GM23338 (cell line): ENCODE measurements around the gene RGSL1. TPM values are rescaled to one million over a fixed set of nuclear protein-coding genes. Genes with fewer than 3 reads are reported as not detected.

Experiments
- ATAC-seq: fragments of 200-7000 bp; cut with Tn5 transposase; 3 replicates; pipeline ENCODE4 v1.9.1; 2020
- DNase-seq: peaks from one replicate; pipeline ENCODE4 v3.0.0-alpha.2; 2015; ENCODE audit warnings: low spot score
- H2AFZ ChIP-seq: fragments of 200-600 bp; sonication (generic); 2 replicates; pipeline ENCODE4 v1.8.0; 2016; ENCODE audit warnings: antibody characterized with exemption, mild to moderate bottlenecking, moderate library complexity
- H3F3A ChIP-seq: fragments of 200-600 bp; sonication (generic); replicated peaks from 2 replicates; pipeline ENCODE4 v1.8.0; 2017; ENCODE audit warnings: antibody characterized with exemption, mixed run types, low read depth
- H3K27ac ChIP-seq: fragments of 200-600 bp; sonication (generic); 2 replicates; pipeline ENCODE4 v1.6.1; 2016; ENCODE audit warnings: low read depth
- H3K27me3 ChIP-seq: fragments of 200-600 bp; sonication (generic); 2 replicates; pipeline ENCODE4 v1.8.0; 2016; ENCODE audit warnings: mild to moderate bottlenecking, mixed run types, moderate library complexity; ENCODE audit not compliant: insufficient read depth
- H3K36me3 ChIP-seq: fragments of 200-600 bp; sonication (generic); 2 replicates; pipeline ENCODE4 v1.8.0; 2016; ENCODE audit warnings: mild to moderate bottlenecking; ENCODE audit not compliant: insufficient read depth
- H3K4me1 ChIP-seq: fragments of 200-600 bp; sonication (generic); 2 replicates; pipeline ENCODE4 v1.8.0; 2016; ENCODE audit warnings: mild to moderate bottlenecking, moderate library complexity; ENCODE audit not compliant: insufficient read depth
- H3K4me2 ChIP-seq: fragments of 200-600 bp; sonication (generic); 2 replicates; pipeline ENCODE4 v1.7.1; 2017; ENCODE audit warnings: mixed run types
- H3K4me3 ChIP-seq: fragments of 200-600 bp; sonication (generic); 2 replicates; pipeline ENCODE4 v1.6.1; 2016; ENCODE audit warnings: mixed run types
- H3K79me2 ChIP-seq: fragments of 200-600 bp; sonication (generic); replicated peaks from 2 replicates; pipeline ENCODE4 v1.8.0; 2017; ENCODE audit warnings: mild to moderate bottlenecking; ENCODE audit not compliant: insufficient read depth
- H3K9me2 ChIP-seq: fragments of 200-600 bp; sonication (generic); 2 replicates; pipeline ENCODE4 v1.8.0; 2017; ENCODE audit not compliant: insufficient read depth
- H4K20me1 ChIP-seq: fragments of 200-600 bp; sonication (generic); replicated peaks from 2 replicates; pipeline ENCODE4 v1.8.0; 2017; ENCODE audit warnings: mild to moderate bottlenecking; ENCODE audit not compliant: insufficient read depth
- H3K27ac Mint-ChIP-seq: 2 replicates; pipeline ENCODE4 v1.8.0; 2020; ENCODE audit warnings: inconsistent platforms, mild to moderate bottlenecking, moderate library complexity, mixed read lengths
- H3K27me3 Mint-ChIP-seq: 3 replicates; pipeline ENCODE4 v1.8.0; 2022; ENCODE audit warnings: low read depth, mild to moderate bottlenecking, moderate library complexity, mixed read lengths, inconsistent platforms; ENCODE audit not compliant: insufficient read depth, poor library complexity
- H3K36me3 Mint-ChIP-seq: 3 replicates; pipeline ENCODE4 v1.8.0; 2021; ENCODE audit warnings: low read depth, mild to moderate bottlenecking, inconsistent platforms, moderate library complexity, mixed read lengths
- H3K4me1 Mint-ChIP-seq: 3 replicates; pipeline ENCODE4 v1.8.0; 2020; ENCODE audit warnings: mild to moderate bottlenecking, inconsistent platforms, mixed read lengths
- H3K4me3 Mint-ChIP-seq: 3 replicates; pipeline ENCODE4 v1.8.0; 2021; ENCODE audit warnings: moderate library complexity, mild to moderate bottlenecking, inconsistent platforms, mixed read lengths
- H3K9me3 Mint-ChIP-seq: 3 replicates; pipeline ENCODE4 v1.8.0; 2020; ENCODE audit warnings: moderate library complexity, mild to moderate bottlenecking, inconsistent platforms, mixed read lengths
- CREB1 ChIP-seq: fragments of 250-450 bp; sonication (Bioruptor Pico); IDR thresholded peaks from 2 replicates; pipeline ENCODE4 v1.5.0; 2020; ENCODE audit warnings: low read depth, mild to moderate bottlenecking, moderate library complexity
- EZH2 ChIP-seq: fragments of 200-600 bp; sonication (generic); IDR thresholded peaks from one replicate; pipeline ENCODE4 v1.8.0; 2017; ENCODE audit warnings: antibody characterized with exemption, mild to moderate bottlenecking, low read depth; ENCODE audit not compliant: unreplicated experiment
- EZH2phosphoT487 ChIP-seq: fragments of 200-600 bp; sonication (generic); IDR thresholded peaks from one replicate; pipeline ENCODE4 v1.8.1; 2018; ENCODE audit warnings: antibody characterized with exemption; ENCODE audit not compliant: unreplicated experiment
- JUNB ChIP-seq: IDR thresholded peaks from one replicate; pipeline ENCODE4 v1.6.1; 2016; ENCODE audit warnings: antibody characterized with exemption; ENCODE audit not compliant: unreplicated experiment
- NANOG ChIP-seq: IDR thresholded peaks from 2 replicates; pipeline ENCODE4 v1.6.1; 2016; ENCODE audit warnings: antibody characterized with exemption, borderline replicate concordance
- POLR2AphosphoS5 ChIP-seq: IDR thresholded peaks from 2 replicates; pipeline ENCODE4 v1.6.1; 2016; ENCODE audit warnings: antibody characterized with exemption, low read depth
- STAT1 ChIP-seq: IDR thresholded peaks from one replicate; pipeline ENCODE4 v1.6.1; 2016; ENCODE audit warnings: antibody characterized with exemption; ENCODE audit not compliant: unreplicated experiment
- ZNF114 ChIP-seq: fragments of 250-450 bp; sonication (Bioruptor Pico); IDR thresholded peaks from 2 replicates; pipeline ENCODE4 v1.5.0; 2020; ENCODE audit warnings: mild to moderate bottlenecking, moderate library complexity
- ZNF331 ChIP-seq: fragments of 250-450 bp; sonication (Bioruptor Pico); IDR thresholded peaks from 2 replicates; pipeline ENCODE4 v1.5.0; 2020; ENCODE audit warnings: low read depth, mild to moderate bottlenecking, moderate library complexity
- ZNF462 ChIP-seq: fragments of 250-450 bp; sonication (Bioruptor Pico); IDR thresholded peaks from 2 replicates; pipeline ENCODE4 v1.5.0; 2020; ENCODE audit warnings: mild to moderate bottlenecking, moderate library complexity
- polyA plus RNA-seq: library from polyadenylated mRNA; unstranded; fragments of >200 nt; fragmentation: Nextera tagmentation; extraction: Ambion mirVana; gene quantifications from 2 replicates; pipeline ENCODE4 v1.2.1, GENCODE V29; 2016
- total RNA-seq: library from RNA; depleted of rRNA; stranded (reverse); fragments of >200 nt; shearing (Covaris generic); gene quantifications from 2 replicates; pipeline ENCODE4 v1.2.3, GENCODE V29; 2014
- TF ChIP-seq, protein P1 (sequence below), 2 experiments: fragments of 200-600 bp in 1 of 2; sonication (generic) in 1 of 2; conservative IDR thresholded peaks; 2 replicates each; pipeline versions ENCODE4 v1.5.1 to v1.6.1; 2016 to 2017; ENCODE audit warnings: antibody characterized with exemption in 2 of 2, low read depth in 2 of 2, mild to moderate bottlenecking in 2 of 2, moderate library complexity in 1 of 2
- TF ChIP-seq, protein P2 (sequence below): IDR thresholded peaks from 2 replicates; pipeline ENCODE4 v1.6.1; 2016; ENCODE audit warnings: antibody characterized with exemption
- TF ChIP-seq, protein P3 (sequence below): IDR thresholded peaks from one replicate; pipeline ENCODE4 v1.6.1; 2018; ENCODE audit warnings: antibody characterized with exemption; ENCODE audit not compliant: unreplicated experiment

Gene RGSL1
- total and polyA plus RNA-seq, 2 experiments from 2014 or later = not detected

DNA sequence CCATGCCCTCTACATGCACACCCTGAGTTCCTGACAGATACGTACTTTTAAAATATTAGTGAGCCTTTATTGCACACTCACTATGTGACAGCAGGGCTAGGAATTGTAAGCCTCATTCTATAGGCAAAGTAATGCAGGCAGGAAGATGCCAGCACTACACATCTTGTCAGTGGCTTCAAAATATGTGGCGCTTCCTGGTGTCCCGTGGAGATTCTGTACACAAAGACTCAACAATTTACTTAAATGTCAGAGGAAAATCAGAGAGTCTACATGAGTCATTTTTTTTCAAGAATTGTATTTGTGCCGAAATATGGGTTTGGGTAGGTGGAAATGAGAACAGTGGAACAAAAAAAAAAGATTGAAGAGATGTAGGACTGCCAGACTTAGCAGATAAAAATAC is 111.5 kb downstream of the RGSL1 start:
- no peak for ATAC-seq
- no peak overlapping the region for H3K27ac ChIP-seq
- DNase-seq = no peak
- Mint-ChIP-seq H3K27me3 (no peaks in the 10 kb centered on the region), H3K4me3 (no peak overlapping the region), H3K4me1 (no peaks in the 10 kb centered on the region; the same call in 2 of the 3 replicates), H3K9me3 (no peaks in the 10 kb centered on the region), H3K27ac (no peak overlapping the region), H3K36me3 (no peaks in the 10 kb centered on the region)
- H3K79me2 ChIP-seq = no peaks in the 10 kb centered on the region
- TF ChIP-seq JUNB = no peak
- no peak for TF ChIP-seq STAT1
- TF ChIP-seq ZNF462 (CRISPR knock-in tag) = no peak
- TF ChIP-seq, protein P1, sequence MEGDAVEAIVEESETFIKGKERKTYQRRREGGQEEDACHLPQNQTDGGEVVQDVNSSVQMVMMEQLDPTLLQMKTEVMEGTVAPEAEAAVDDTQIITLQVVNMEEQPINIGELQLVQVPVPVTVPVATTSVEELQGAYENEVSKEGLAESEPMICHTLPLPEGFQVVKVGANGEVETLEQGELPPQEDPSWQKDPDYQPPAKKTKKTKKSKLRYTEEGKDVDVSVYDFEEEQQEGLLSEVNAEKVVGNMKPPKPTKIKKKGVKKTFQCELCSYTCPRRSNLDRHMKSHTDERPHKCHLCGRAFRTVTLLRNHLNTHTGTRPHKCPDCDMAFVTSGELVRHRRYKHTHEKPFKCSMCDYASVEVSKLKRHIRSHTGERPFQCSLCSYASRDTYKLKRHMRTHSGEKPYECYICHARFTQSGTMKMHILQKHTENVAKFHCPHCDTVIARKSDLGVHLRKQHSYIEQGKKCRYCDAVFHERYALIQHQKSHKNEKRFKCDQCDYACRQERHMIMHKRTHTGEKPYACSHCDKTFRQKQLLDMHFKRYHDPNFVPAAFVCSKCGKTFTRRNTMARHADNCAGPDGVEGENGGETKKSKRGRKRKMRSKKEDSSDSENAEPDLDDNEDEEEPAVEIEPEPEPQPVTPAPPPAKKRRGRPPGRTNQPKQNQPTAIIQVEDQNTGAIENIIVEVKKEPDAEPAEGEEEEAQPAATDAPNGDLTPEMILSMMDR (conservative IDR thresholded peaks at IDR 0.05; ENCODE audit: low read depth in 2 of 2) = no peak
- TF ChIP-seq, protein P2, sequence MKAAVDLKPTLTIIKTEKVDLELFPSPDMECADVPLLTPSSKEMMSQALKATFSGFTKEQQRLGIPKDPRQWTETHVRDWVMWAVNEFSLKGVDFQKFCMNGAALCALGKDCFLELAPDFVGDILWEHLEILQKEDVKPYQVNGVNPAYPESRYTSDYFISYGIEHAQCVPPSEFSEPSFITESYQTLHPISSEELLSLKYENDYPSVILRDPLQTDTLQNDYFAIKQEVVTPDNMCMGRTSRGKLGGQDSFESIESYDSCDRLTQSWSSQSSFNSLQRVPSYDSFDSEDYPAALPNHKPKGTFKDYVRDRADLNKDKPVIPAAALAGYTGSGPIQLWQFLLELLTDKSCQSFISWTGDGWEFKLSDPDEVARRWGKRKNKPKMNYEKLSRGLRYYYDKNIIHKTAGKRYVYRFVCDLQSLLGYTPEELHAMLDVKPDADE = no peak
- TF ChIP-seq ZNF331 (CRISPR knock-in tag) = no peak
- no peak for TF ChIP-seq ZNF114
- TF ChIP-seq, protein P3, sequence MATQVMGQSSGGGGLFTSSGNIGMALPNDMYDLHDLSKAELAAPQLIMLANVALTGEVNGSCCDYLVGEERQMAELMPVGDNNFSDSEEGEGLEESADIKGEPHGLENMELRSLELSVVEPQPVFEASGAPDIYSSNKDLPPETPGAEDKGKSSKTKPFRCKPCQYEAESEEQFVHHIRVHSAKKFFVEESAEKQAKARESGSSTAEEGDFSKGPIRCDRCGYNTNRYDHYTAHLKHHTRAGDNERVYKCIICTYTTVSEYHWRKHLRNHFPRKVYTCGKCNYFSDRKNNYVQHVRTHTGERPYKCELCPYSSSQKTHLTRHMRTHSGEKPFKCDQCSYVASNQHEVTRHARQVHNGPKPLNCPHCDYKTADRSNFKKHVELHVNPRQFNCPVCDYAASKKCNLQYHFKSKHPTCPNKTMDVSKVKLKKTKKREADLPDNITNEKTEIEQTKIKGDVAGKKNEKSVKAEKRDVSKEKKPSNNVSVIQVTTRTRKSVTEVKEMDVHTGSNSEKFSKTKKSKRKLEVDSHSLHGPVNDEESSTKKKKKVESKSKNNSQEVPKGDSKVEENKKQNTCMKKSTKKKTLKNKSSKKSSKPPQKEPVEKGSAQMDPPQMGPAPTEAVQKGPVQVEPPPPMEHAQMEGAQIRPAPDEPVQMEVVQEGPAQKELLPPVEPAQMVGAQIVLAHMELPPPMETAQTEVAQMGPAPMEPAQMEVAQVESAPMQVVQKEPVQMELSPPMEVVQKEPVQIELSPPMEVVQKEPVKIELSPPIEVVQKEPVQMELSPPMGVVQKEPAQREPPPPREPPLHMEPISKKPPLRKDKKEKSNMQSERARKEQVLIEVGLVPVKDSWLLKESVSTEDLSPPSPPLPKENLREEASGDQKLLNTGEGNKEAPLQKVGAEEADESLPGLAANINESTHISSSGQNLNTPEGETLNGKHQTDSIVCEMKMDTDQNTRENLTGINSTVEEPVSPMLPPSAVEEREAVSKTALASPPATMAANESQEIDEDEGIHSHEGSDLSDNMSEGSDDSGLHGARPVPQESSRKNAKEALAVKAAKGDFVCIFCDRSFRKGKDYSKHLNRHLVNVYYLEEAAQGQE = no peak
- TF ChIP-seq EZH2phosphoT487 = no peak
- TF ChIP-seq POLR2AphosphoS5 = no peak
- TF ChIP-seq CREB1 (CRISPR knock-in tag) = no peak
- no peak for TF ChIP-seq EZH2
- no peak for TF ChIP-seq NANOG
- no peaks in the 10 kb centered on the region for H3K36me3 ChIP-seq
- no peaks in the 10 kb centered on the region for H3F3A ChIP-seq
- no peaks in the 10 kb centered on the region for H3K9me2 ChIP-seq
- no peaks in the 10 kb centered on the region for H3K4me1 ChIP-seq
- no peak overlapping the region for H3K4me3 ChIP-seq
- H2AFZ ChIP-seq = no peak overlapping the region
- no peaks in the 10 kb centered on the region for H3K27me3 ChIP-seq
- no peaks in the 10 kb centered on the region for H4K20me1 ChIP-seq
- no peak overlapping the region for H3K4me2 ChIP-seq
